Omental fat pad (tissue), 4 donors: ENCODE data around the gene GNGT1. TPM values are rescaled to one million over a fixed set of nuclear protein-coding genes. Genes with fewer than 3 reads are reported as not detected.

Source experiments
- ATAC-seq: fragments of 150-250 bp; one replicate; pipeline ENCODE4 v1.9.1; 2016; ENCODE audit warnings: mild to moderate bottlenecking, moderate library complexity; ENCODE audit not compliant: low FRiP score
- DNase-seq: peaks from one replicate; pipeline ENCODE4 v3.0.0-alpha.2; 2019; ENCODE audit warnings: low spot score
- CTCF ChIP-seq, 3 donors: fragments of 450-650 bp; IDR thresholded peaks; one replicate each; pipeline ENCODE4 v1.5.1; 2016 to 2017; ENCODE audit warnings: antibody characterized with exemption in 3 of 3, mild to moderate bottlenecking in 3 of 3, moderate library complexity in 2 of 3
- total RNA-seq, 4 donors: library from RNA; depleted of rRNA; stranded (reverse); fragments of >200 nt; gene quantifications; one replicate each; pipeline ENCODE4 v1.1.0, GENCODE V29; 2016

Gene GNGT1
- total RNA-seq = not detected

- no peak for TF ChIP-seq CTCF (IDR thresholded peaks at IDR 0.05)
- DNase-seq (no peak), ATAC-seq (no peak)
Observed at GRCh38 chr7:93906267-93906666, at the start of gene GNGT1. GNGT1 (plus strand) TSS chr7:93906567; CDS start chr7:93906747, 180 bp downstream.

- no peak for ATAC-seq
- no peak for DNase-seq
- no peak for TF ChIP-seq CTCF (IDR thresholded peaks at IDR 0.05)
Observed at GRCh38 chr7:93858857-93859256, 47.5 kb upstream of the GNGT1 start.

- DNase-seq (no peak), ATAC-seq (no peak)
- no peak for TF ChIP-seq CTCF (IDR thresholded peaks at IDR 0.05)
Observed at GRCh38 chr7:93860261-93860660, 46.1 kb upstream of the GNGT1 start.

GRCh38 chr7:93861325-93861949, 44.9 kb upstream of the GNGT1 start:
- no peak for TF ChIP-seq CTCF (IDR thresholded peaks at IDR 0.05)
- DNase-seq (no peak), ATAC-seq (no peak)

- no peak for TF ChIP-seq CTCF (IDR thresholded peaks at IDR 0.05)
- ATAC-seq = no peak
- no peak for DNase-seq
Observed at GRCh38 chr7:93862651-93863050, 43.7 kb upstream of the GNGT1 start.

GRCh38 chr7:93866886-93867285, 39.5 kb upstream of the GNGT1 start:
- no peak for TF ChIP-seq CTCF (IDR thresholded peaks at IDR 0.05)
- DNase-seq (no peak), ATAC-seq (no peak)

- DNase-seq (no peak), ATAC-seq (no peak)
- no peak for TF ChIP-seq CTCF (IDR thresholded peaks at IDR 0.05)
Observed at GRCh38 chr7:93873998-93874574, 32.3 kb upstream of the GNGT1 start.
